HG02588 (cell line): ENCODE data around the gene ENO4.

Experiments
- ATAC-seq: cut with Tn5 transposase; IDR thresholded peaks from one replicate; pipeline ENCODE4 v1.9.1; 2021; ENCODE audit warnings: mild to moderate bottlenecking, moderate library complexity; ENCODE audit not compliant: unreplicated experiment

Gene ENO4

DNA sequence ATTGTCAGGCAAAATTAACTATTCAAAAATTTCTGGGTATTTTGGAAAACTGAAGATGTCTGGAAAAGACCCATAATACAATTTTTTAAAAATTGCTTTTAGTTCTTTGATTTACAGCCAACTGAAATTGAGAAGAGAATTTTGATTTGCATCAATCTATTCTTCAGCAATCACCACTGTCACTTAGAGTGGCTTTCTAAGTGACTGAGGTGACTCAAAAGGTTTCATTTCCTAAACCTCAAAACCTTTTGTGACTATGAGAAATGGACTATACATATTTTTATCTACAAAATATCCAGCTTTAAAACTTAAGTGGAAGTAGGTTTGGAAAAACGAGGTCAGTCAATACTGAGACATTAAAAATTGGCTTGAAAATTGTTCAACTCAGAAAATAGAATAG is 60.0 kb downstream of the ENO4 start:
- ATAC-seq = no peak

GRCh38 chr10:116910910-116911309 is 61.6 kb downstream of the ENO4 start:
- no peak for ATAC-seq

DNA sequence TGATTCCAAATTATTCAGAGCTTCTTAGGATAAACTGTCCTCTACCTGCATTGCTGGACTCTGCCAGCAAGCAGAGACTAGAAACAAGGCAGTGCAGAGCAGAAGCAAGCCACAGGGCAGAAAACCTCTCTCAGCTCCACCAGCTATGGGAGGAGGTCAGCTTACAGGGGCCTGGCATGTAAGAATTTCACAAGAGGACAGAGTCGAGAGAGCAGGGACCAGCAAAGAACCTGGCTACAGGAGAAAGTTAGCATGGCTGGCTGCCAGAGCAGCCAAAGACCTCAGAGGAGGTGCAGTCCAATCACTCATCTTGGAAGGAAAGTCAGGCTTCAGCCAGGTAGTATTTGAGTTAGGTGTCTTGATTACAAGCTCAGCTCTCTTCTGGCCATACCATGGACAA is 62.9 kb downstream of the ENO4 start:
- ATAC-seq = no peak

DNA sequence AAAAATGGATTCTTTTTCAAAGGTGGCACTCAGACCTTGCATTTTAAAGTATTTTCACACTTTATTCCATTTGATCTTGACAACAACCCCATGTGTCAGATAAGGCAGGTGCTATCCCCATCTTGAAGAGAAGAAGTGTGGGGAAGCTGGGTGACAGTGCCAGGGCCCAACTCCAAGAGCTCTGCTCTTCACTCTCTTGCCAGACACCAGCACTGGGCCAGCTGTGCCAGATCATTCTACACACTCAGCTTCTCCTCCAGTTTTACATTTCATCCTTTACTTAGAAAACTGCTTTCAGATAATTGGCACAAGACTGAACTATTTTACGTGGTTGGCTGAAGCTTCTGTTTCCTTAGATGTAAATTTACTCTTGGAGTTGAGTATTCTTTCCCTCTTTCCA is 64.4 kb downstream of the ENO4 start:
- ATAC-seq = no peak

DNA sequence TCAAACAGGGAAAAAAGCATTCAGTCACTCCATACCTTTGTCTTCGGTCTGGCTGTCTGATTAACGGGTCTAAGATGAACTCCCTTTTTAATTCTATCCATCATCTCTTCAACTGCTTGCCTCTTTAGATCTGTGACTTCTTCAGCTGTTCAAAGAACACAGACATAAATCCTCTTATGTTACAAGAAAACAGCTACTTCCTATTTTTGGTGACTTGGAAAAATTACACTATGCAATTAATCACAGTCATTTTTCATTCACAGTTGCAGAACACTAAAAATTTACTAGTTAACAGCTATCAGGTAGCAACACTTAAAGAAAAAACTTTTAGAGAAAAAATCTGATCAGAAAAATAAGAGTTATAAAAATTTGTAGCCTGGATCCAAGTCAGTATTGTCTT is 66.0 kb downstream of the ENO4 start:
- no peak for ATAC-seq

GRCh38 chr10:116917481-116917880 is 68.2 kb downstream of the ENO4 start:
- ATAC-seq = no peak

GRCh38 chr10:116918583-116918982 is 69.3 kb downstream of the ENO4 start:
- ATAC-seq = no peak

GRCh38 chr10:116919164-116919563 is 69.9 kb downstream of the ENO4 start:
- no peak for ATAC-seq

- no peak for ATAC-seq
Measured at GRCh38 chr10:116919706-116920105, 70.4 kb downstream of the ENO4 start.

GRCh38 chr10:116925056-116925455 is 75.8 kb downstream of the ENO4 start:
- ATAC-seq = no peak

DNA sequence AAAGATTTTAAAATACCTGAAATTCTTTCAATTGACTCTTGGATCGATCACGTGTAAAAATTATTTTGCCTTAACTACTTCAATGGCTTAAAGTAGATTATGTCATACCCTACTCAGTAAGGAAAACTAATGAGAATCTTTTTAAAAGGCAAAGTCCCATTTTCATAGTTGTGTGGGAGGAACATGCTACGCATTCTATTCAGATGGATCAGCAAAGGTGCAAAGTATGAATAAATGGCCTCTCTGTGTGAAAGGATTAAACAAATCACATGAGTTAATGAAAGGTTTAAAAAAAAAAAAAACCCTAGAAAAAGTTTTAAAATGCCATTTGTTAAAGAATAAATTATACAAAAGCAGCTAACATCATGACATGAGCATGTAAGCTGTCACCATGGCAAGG is 77.1 kb downstream of the ENO4 start:
- no peak for ATAC-seq

DNA sequence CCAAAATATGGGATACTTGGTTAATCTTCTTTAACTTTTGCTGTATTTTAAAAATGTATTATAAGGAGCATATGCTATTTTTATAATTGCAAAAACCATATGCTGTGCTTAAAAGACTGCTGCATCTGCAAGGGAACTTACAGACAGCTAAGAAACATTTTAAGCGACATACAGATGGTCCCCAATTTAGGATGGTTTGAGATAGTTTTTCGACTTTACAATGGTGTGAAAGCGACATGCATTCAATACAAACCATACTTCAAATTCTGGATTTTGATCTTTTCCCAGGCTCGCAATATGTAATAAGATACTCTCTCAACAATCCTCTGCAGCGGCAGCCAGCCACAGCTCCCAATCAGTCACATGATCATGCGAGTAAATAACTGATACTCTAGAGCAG is 82.5 kb downstream of the ENO4 start:
- ATAC-seq = no peak
